K562 (cell line): ENCODE results near the gene LLGL2. TPM values are rescaled to one million over a fixed set of nuclear protein-coding genes. Genes with fewer than 3 reads are reported as not detected.
A peak's percentile ranks its signal among the peaks of the same experiment; 100 is the strongest.

Experiments
- ATAC-seq: fragments of 200-7000 bp; cut with Tn5 transposase; 3 replicates; pipeline ENCODE4 v1.9.1; 2020; ENCODE audit warnings: moderate library complexity
- BruUV-seq: library from RNA; stranded (reverse); fragments of 400-500 nt; replicated peaks from 2 replicates; lab custom pipeline; 2021; lab: Mats Ljungman, UMichigan
- CTCF ChIA-PET: fragments of 300-600 bp; formaldehyde crosslinking; extraction: SDS; loops from one replicate; lab custom pipeline; 2021; ENCODE audit warnings: low intra/inter-chr PET ratio; lab: Yijun Ruan, JAX
- POLR2A ChIA-PET: fragments of 300-600, 350-650 bp; sonication (Branson Sonifier 250); formaldehyde crosslinking; extraction: SDS; loops from one replicate; lab custom pipeline; 2021; ENCODE audit warnings: antibody characterized with exemption, inconsistent platforms; lab: Yijun Ruan, JAX
- DNase-seq, 4 experiments: peaks; one replicate each; pipeline versions ENCODE4 v3.0.0 to v3.0.0-alpha.2; 2011 to 2018; ENCODE audit warnings: low spot score in 3 of 4, mixed read lengths in 3 of 4; ENCODE audit errors: extremely low read depth in 1 of 4
- FAIRE-seq: peaks from 2 replicates; lab custom pipeline; 2011; peaks lifted over from hg19 to GRCh38; lab: Jason Lieb, UNC
- H2AFZ ChIP-seq: 2 replicates; pipeline ENCODE4 v1.6.0; 2011; ENCODE audit warnings: low read depth, low read length, control low read depth, inconsistent platforms
- H3K27ac ChIP-seq: fragments of 200-600 bp; 3 replicates; pipeline ENCODE4 v1.8.0; 2011; ENCODE audit warnings: low read depth, mild to moderate bottlenecking, control low read depth, inconsistent platforms, low read length, moderate library complexity, mixed read lengths; ENCODE audit errors: extremely low read depth
- H3K27me3 ChIP-seq, 2 experiments: fragments of 300-600 bp in 1 of 2; 2 replicates in 1 of 2; 3 replicates in 1 of 2; pipeline versions ENCODE4 v1.6.0 to v1.8.0; 2011; ENCODE audit warnings: inconsistent platforms in 2 of 2, low read length in 2 of 2, mild to moderate bottlenecking in 1 of 2, mixed read lengths in 1 of 2, moderate library complexity in 1 of 2; ENCODE audit not compliant: control insufficient read depth in 2 of 2, insufficient read depth in 2 of 2
- H3K36me3 ChIP-seq: fragments of 300-600 bp; 3 replicates; pipeline ENCODE4 v1.8.0; 2011; ENCODE audit warnings: mild to moderate bottlenecking, low read length, inconsistent platforms; ENCODE audit not compliant: control insufficient read depth, insufficient read depth
- H3K4me1 ChIP-seq, 2 experiments: fragments of 200-600 bp in 1 of 2; replicated peaks in 1 of 2; 2 replicates in 1 of 2; 3 replicates in 1 of 2; pipeline versions ENCODE4 v1.5.1 to v1.8.0; 2011; ENCODE audit warnings: inconsistent platforms in 2 of 2, low read length in 2 of 2, mild to moderate bottlenecking in 1 of 2, mixed read lengths in 1 of 2, moderate library complexity in 1 of 2; ENCODE audit not compliant: control insufficient read depth in 2 of 2, insufficient read depth in 2 of 2
- H3K4me2 ChIP-seq: 2 replicates; pipeline ENCODE4 v1.6.1; 2011; ENCODE audit warnings: low read length, control low read depth, inconsistent platforms, mixed read lengths; ENCODE audit not compliant: insufficient read depth
- H3K4me3 ChIP-seq: fragments of 200-600 bp; sonication (generic), shearing (Covaris generic); 2 replicates; pipeline ENCODE4 v1.5.1; 2016; ENCODE audit warnings: control low read depth, inconsistent platforms
- H3K79me2 ChIP-seq: fragments of 200-600 bp; 3 replicates; pipeline ENCODE4 v1.8.0; 2011; ENCODE audit warnings: low read length, inconsistent platforms; ENCODE audit not compliant: control insufficient read depth, insufficient read depth
- H3K9ac ChIP-seq, 2 experiments: 2 replicates each; pipeline versions ENCODE4 v1.6.0 to v1.6.1; 2011; ENCODE audit warnings: low read depth in 2 of 2, low read length in 2 of 2, control low read depth in 1 of 2, inconsistent platforms in 1 of 2, mild to moderate bottlenecking in 1 of 2, mixed read lengths in 1 of 2; ENCODE audit not compliant: insufficient read depth in 1 of 2
- H3K9me1 ChIP-seq: one replicate; pipeline ENCODE4 v1.6.0; 2011; ENCODE audit warnings: inconsistent platforms, mild to moderate bottlenecking, low read length, moderate library complexity; ENCODE audit not compliant: control insufficient read depth, insufficient read depth
- H3K9me3 ChIP-seq: replicated peaks from 2 replicates; pipeline ENCODE4 v1.5.1; 2011; ENCODE audit warnings: low read depth, low read length, inconsistent platforms; ENCODE audit not compliant: control insufficient read depth, insufficient read depth
- H4K20me1 ChIP-seq: replicated peaks from 2 replicates; pipeline ENCODE4 v1.6.1; 2011; ENCODE audit warnings: low read length, inconsistent platforms, mixed read lengths; ENCODE audit not compliant: control insufficient read depth, insufficient read depth
- BRCA1 ChIP-seq, 2 experiments: fragments of 450-650 bp in 1 of 2; sonication (generic) in 1 of 2; formaldehyde crosslinking in 1 of 2; IDR thresholded peaks; 2 replicates each; pipeline versions ENCODE4 v1.5.0 to v1.6.1; 2017 to 2020; ENCODE audit warnings: mild to moderate bottlenecking in 1 of 2, missing genetic modification reagents in 1 of 2
- CCAR2 ChIP-seq: fragments of 200-400 bp; formaldehyde crosslinking; IDR thresholded peaks from 2 replicates; pipeline ENCODE4 v1.6.1; 2017; ENCODE audit warnings: mild to moderate bottlenecking, low read depth, low read length
- CHD2 ChIP-seq: IDR thresholded peaks from 2 replicates; pipeline ENCODE4 v1.6.1; 2011; ENCODE audit warnings: low read depth, low read length
- CREB3L1 ChIP-seq: fragments of 450-650 bp; IDR thresholded peaks from 2 replicates; pipeline ENCODE4 v1.6.1; 2014; ENCODE audit warnings: low read depth, mild to moderate bottlenecking, moderate library complexity, borderline replicate concordance
- CREM ChIP-seq: IDR thresholded peaks from 2 replicates; pipeline ENCODE4 v1.6.1; 2014; ENCODE audit warnings: antibody characterized with exemption, low read depth
- POLR2G ChIP-seq: fragments of 200-400 bp; formaldehyde crosslinking; IDR thresholded peaks from 2 replicates; pipeline ENCODE4 v1.6.1; 2017; ENCODE audit warnings: low read depth, mild to moderate bottlenecking, antibody characterized with exemption, low read length, moderate library complexity
- ZNF239 ChIP-seq: fragments of 250-450 bp; sonication (Bioruptor Pico); IDR thresholded peaks from 2 replicates; pipeline ENCODE4 v1.4.0; 2020; ENCODE audit warnings: mild to moderate bottlenecking
- WGBS: fragments of 100-300 bp; shearing (Covaris generic); methylation state at CpG from one replicate; pipeline ENCODE4 v1.1.6; 2016; ENCODE audit warnings: low coverage, mixed read lengths; ENCODE audit not compliant: insufficient coverage; ENCODE audit errors: missing lambda C conversion rate; 5-methylcytosine and 5-hydroxymethylcytosine counted together
- in situ Hi-C: fragments of 300-500 bp; cut with MboI; formaldehyde crosslinking; loops from 4 replicates; pipeline ENCODE4 v1.15.0; 2018; ENCODE audit warnings: inconsistent platforms, mixed read lengths
- intact Hi-C: fragments of 100-400 bp; cut with micrococcal nuclease; formaldehyde crosslinking; loops from 2 replicates; pipeline ENCODE4 v1.14.2; 2022
- polyA plus RNA-seq, 8 experiments: library from polyadenylated mRNA; depleted of rRNA in 4 of 8; stranded (reverse) in 5 of 8; unstranded in 3 of 8; fragments of >200 nt; fragmentation: Nextera tagmentation in 2 of 8; fragmentation: Illumina TruSeq in 1 of 8; extraction: Ambion mirVana in 2 of 8; extraction: Trizol in 1 of 8; gene quantifications; 2 replicates each; pipeline versions ENCODE4 v1.2.1 to v1.2.3, GENCODE V29; 2011 to 2014; ENCODE audit warnings: inconsistent platforms in 1 of 8, missing spikeins in 1 of 8
- total RNA-seq, 7 experiments: library from RNA; depleted of rRNA in 6 of 7; stranded (reverse); fragments of >200 nt in 6 of 7; fragmentation: Illumina TruSeq in 2 of 7; extraction: Trizol in 2 of 7; gene quantifications; 2 replicates each; pipeline versions ENCODE4 v1.2.1 to v1.2.3, GENCODE V29; 2011 to 2021; ENCODE audit warnings: low replicate concordance in 1 of 7
- TF ChIP-seq, protein P1 (sequence below), 3 experiments: fragments of 200-800 bp in 1 of 3; fragments of 250-450 bp in 1 of 3; fragments of 450-650 bp in 1 of 3; sonication (Bioruptor Pico) in 1 of 3; sonication (Bioruptor generic) in 1 of 3; formaldehyde crosslinking in 1 of 3; IDR thresholded peaks; 2 replicates each; pipeline versions ENCODE4 v1.6.1 to v1.8.0; 2016 to 2022; ENCODE audit warnings: mild to moderate bottlenecking in 2 of 3, missing genetic modification characterization in 2 of 3, missing compliant biosample characterization in 1 of 3, moderate library complexity in 1 of 3

LLGL2 gene
- total and polyA plus RNA-seq, 9 of the 15 experiments (the other 6 are each of a cell fraction or from before 2014, with no cell fraction given): 0.32 to 24.4 (median 10.2) TPM

DNA sequence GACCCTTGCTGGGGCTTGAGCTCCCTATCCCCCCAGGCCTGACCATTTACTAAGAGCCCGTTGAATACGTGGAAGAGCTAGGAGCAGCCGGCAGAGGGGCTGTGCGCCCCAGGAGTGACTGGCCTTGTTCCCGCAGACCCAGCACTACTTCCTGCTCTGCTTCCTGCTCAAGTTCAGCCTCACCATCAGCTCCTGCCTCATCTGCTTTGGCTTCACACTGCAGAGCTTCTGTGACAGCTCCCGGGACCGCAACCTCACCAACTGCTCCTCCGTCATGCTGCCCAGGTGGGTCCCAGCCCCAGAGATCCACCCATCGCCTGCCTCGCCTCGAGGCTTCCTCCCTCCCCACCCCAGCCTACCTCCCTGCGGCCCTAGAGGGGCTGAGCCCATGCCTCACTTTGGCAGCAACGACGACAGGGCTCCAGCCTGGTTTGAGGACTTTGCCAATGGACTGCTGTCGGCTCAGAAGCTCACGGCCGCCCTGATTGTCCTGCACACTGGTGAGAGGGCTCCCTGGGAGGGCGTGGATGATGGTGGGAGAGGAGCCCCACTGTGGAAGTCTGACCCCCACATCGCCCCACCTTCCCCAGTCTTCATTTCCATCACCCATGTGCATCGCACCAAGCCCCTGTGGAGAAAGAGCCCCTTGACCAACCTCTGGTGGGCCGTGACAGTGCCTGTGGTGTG lies 27.3 kb upstream of the LLGL2 start:
- Histone ChIP-seq H3K4me3 (no peak overlapping the region), H3K4me2 (no peak overlapping the region), H3K4me1 (peaks cover 0 to 54% of the 10 kb centered on the region in 2 experiments; a peak in 2 of 5 replicates), H3K27me3 (no peaks in the 10 kb centered on the region), H3K9me3 (no peaks in the 10 kb centered on the region), H4K20me1 (no peaks in the 10 kb centered on the region), H3K9me1 (peaks cover 3% of the 10 kb centered on the region), H3K79me2 (no peaks in the 10 kb centered on the region), H3K9ac (no peak overlapping the region; a peak in 1 of 4 replicates), H3K27ac (no peak overlapping the region), H3K36me3 (peaks cover 49% of the 10 kb centered on the region; the same call in 2 of the 3 replicates), H2AFZ (no peak overlapping the region)
- intact Hi-C loops (no loop called here), in situ Hi-C loops (loop anchor here (5.0 kb wide), 1 partner anchor 71 kb away; no protein-coding TSS in a partner anchor)
- TF ChIP-seq ZNF239 (CRISPR knock-in tag): no peak
- TF ChIP-seq POLR2G: peak; percentile 19; the same call in 1 of the 2 replicates
- DNase-seq (no peak), ATAC-seq (no peak), FAIRE-seq (no peak)
- no TSS peak for BruUV-seq
- POLR2A ChIA-PET: interaction anchor here (0.5 to 2.8 kb wide), 9 partner anchors 8 to 917 kb away, joined by 3 to 9 read pairs (median 4); no protein-coding TSS in a partner anchor
- CTCF ChIA-PET: no interaction called here
- WGBS: 82% methylated on average over 15 of the region's 21 CpGs

DNA sequence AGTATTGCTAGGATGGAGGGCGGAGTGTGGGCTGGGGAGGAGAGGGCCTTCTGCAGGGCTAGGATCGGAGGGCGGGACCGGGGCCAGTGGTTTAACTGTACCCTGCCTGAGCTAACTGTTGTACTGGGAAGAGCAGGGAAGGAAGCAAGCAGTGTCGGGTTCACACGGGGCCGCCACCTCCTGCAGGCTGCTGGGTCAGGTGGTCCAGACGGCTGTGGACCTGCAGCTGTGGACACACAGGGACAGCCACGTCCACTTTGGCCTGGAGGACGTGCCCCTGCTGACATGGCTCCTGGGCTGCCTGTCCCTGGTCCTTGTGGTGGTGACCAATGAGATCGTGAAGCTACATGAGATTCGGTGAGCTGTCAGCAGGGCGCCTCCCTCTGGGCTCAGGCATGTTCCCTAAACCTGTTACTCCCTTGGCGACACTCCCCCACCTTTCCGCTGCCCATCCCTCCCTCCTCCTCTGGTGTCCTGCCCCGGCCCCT lies 26.7 kb upstream of the LLGL2 start:
- peak; percentile 70 for ATAC-seq
- H3K9me3 ChIP-seq: no peaks in the 10 kb centered on the region
- H3K4me3 ChIP-seq: no peak overlapping the region
- BruUV-seq: no TSS peak
- intact Hi-C loops (no loop called here), in situ Hi-C loops (loop anchor here (5.0 kb wide), 1 partner anchor 71 kb away; no protein-coding TSS in a partner anchor)
- peak; percentile 42 to 68 (median 56) for DNase-seq
- H3K4me2 ChIP-seq: no peak overlapping the region
- no peak for FAIRE-seq
- POLR2A ChIA-PET: interaction anchor here (0.5 to 2.8 kb wide), 9 partner anchors 9 to 239 kb away, joined by 3 to 9 read pairs (median 5); partner anchors contain the start of genes GGA3, MRPS7 and SMIM5
- no peak overlapping the region for H2AFZ ChIP-seq
- WGBS: 52% methylated on average over 12 of the region's 16 CpGs
- H3K27ac ChIP-seq: no peak overlapping the region
- no peak overlapping the region for H3K9ac ChIP-seq
- CTCF ChIA-PET: no interaction called here
- H3K27me3 ChIP-seq: no peaks in the 10 kb centered on the region
- H4K20me1 ChIP-seq: no peaks in the 10 kb centered on the region
- peaks cover 3% of the 10 kb centered on the region for H3K9me1 ChIP-seq
- peaks cover 44% of the 10 kb centered on the region; the same call in 2 of the 3 replicates for H3K36me3 ChIP-seq
- H3K79me2 ChIP-seq: no peaks in the 10 kb centered on the region
- H3K4me1 ChIP-seq: peaks cover 0 to 56% of the 10 kb centered on the region in 2 experiments; a peak in 2 of 5 replicates
- TF ChIP-seq, protein P1, sequence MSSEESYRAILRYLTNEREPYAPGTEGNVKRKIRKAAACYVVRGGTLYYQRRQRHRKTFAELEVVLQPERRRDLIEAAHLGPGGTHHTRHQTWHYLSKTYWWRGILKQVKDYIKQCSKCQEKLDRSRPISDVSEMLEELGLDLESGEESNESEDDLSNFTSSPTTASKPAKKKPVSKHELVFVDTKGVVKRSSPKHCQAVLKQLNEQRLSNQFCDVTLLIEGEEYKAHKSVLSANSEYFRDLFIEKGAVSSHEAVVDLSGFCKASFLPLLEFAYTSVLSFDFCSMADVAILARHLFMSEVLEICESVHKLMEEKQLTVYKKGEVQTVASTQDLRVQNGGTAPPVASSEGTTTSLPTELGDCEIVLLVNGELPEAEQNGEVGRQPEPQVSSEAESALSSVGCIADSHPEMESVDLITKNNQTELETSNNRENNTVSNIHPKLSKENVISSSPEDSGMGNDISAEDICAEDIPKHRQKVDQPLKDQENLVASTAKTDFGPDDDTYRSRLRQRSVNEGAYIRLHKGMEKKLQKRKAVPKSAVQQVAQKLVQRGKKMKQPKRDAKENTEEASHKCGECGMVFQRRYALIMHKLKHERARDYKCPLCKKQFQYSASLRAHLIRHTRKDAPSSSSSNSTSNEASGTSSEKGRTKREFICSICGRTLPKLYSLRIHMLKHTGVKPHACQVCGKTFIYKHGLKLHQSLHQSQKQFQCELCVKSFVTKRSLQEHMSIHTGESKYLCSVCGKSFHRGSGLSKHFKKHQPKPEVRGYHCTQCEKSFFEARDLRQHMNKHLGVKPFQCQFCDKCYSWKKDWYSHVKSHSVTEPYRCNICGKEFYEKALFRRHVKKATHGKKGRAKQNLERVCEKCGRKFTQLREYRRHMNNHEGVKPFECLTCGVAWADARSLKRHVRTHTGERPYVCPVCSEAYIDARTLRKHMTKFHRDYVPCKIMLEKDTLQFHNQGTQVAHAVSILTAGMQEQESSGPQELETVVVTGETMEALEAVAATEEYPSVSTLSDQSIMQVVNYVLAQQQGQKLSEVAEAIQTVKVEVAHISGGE (CRISPR knock-in tag; IDR thresholded peaks at IDR 0.05): no peak
- TF ChIP-seq CHD2 (no peak), CREM (0 out of 2 replicates have a peak, but pooled peaks have one; percentile 10), BRCA1 (IDR thresholded peaks at IDR 0.05) (no peak), BRCA1 (CRISPR knock-in tag; IDR thresholded peaks at IDR 0.05) (no peak), CREB3L1 (no peak), CCAR2 (no peak)
